Upper lobe of left lung (tissue), 6 donors: ENCODE results near the gene FILIP1L. TPM values are rescaled to one million over a fixed set of nuclear protein-coding genes. Genes with fewer than 3 reads are reported as not detected.

Source experiments
- ATAC-seq, 2 donors: fragments of 200-7000 bp; cut with Tn5 transposase; one replicate each; pipeline ENCODE4 v1.9.1; 2022; ENCODE audit warnings: mild to moderate bottlenecking in 2 of 2, moderate library complexity in 2 of 2; ENCODE audit not compliant: low FRiP score in 2 of 2
- DNase-seq, 2 donors: peaks; one replicate each; pipeline ENCODE4 v3.0.0-alpha.2; 2019 to 2020
- H3K27ac ChIP-seq, 4 donors: fragments of 200-600 bp; sonication (generic); one replicate each; pipeline ENCODE4 v1.5.1; 2016 to 2019
- H3K27me3 ChIP-seq, 4 donors: fragments of 200-600 bp; sonication (generic); one replicate each; pipeline ENCODE4 v1.5.1; 2017 to 2019
- H3K36me3 ChIP-seq, 4 donors: fragments of 200-600 bp; sonication (generic); one replicate each; pipeline ENCODE4 v1.5.1; 2016 to 2019
- H3K4me1 ChIP-seq, 4 donors: fragments of 200-600 bp; sonication (generic); one replicate each; pipeline ENCODE4 v1.5.1; 2018 to 2019
- H3K4me3 ChIP-seq, 4 donors: fragments of 200-600 bp; sonication (generic); one replicate each; pipeline ENCODE4 v1.5.1; 2017 to 2019; ENCODE audit warnings: mild to moderate bottlenecking in 2 of 4, moderate library complexity in 1 of 4
- H3K9me3 ChIP-seq, 4 donors: fragments of 200-600 bp; sonication (generic); one replicate each; pipeline ENCODE4 v1.5.1; 2018 to 2019
- EP300 ChIP-seq, 4 donors: sonication (generic); formaldehyde crosslinking; IDR thresholded peaks; one replicate each; pipeline ENCODE4 v1.5.1; 2017; ENCODE audit warnings: antibody characterized with exemption in 4 of 4, control low read depth in 2 of 4
- POLR2A ChIP-seq, 4 donors: fragments of 450-650 bp; IDR thresholded peaks; one replicate each; pipeline ENCODE4 v1.5.1; 2016 to 2017; ENCODE audit warnings: antibody characterized with exemption in 4 of 4, mild to moderate bottlenecking in 2 of 4
- POLR2AphosphoS5 ChIP-seq, 2 donors: sonication (generic); formaldehyde crosslinking; IDR thresholded peaks; one replicate each; pipeline ENCODE4 v1.5.1; 2017; ENCODE audit warnings: antibody characterized with exemption in 2 of 2
- WGBS, 2 donors: methylation state at CpG; one replicate each; pipeline ENCODE4 v1.1.5; 2017 to 2018; 5-methylcytosine and 5-hydroxymethylcytosine counted together
- total RNA-seq, 6 donors: library from RNA; depleted of rRNA in 4 of 6; stranded (reverse); fragments of >200 nt in 4 of 6; gene quantifications; one replicate each; pipeline versions ENCODE4 v1.1.0 to v1.2.1, GENCODE V29; 2016 to 2021
- TF ChIP-seq, protein P1 (sequence below), 6 experiments: fragments of 450-650 bp in 4 of 6; fragments of 200-600 bp in 2 of 6; sonication (generic) in 2 of 6; IDR thresholded peaks; one replicate each; pipeline ENCODE4 v1.5.1; 2016 to 2019; ENCODE audit warnings: antibody characterized with exemption in 6 of 6
- donor health status: DM: no; HTN: no; CAD: no; lungs with moderate emphysema.
- donor health status: DM: no; HTN: yes; CAD: no; lungs with severe emphysema.

The FILIP1L gene
- total RNA-seq, 6 donors from 2014 or later = 19.4 to 38.2 (median 25.9) TPM

DNA sequence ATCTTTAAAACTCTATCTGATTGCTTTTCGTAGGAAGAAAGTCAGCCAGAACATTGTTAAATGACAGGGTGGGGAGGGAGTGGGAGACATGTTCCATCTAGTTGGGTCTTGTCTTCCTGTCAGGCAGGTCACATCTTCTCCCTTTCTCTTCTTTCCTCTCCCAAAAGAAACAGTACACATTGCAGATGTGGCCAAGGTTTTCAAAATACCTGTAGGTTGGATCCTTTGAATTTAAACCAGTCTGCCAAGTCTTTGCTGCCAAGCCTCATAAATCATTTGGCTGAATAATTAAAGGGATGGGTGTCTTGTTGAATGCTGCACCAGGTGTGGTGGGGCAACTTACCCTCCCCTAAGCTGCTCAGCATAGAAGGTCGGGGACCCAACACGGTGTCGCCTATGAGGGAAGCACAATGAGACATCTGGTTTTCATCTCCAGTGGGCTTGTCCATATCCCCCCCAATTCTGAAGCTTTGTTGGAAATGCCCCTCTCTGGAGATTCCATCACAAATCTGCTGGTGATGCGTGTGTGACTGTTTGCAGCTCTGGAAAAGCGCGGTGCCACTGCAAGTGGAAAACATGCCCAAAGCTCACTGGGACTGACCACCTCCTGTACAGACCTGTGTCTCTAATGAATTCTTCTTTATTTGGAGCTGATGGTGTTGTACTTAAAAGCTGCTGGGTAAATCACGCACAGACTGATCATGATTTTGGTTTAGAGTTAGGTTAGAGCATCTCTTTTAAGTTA lies 112.6 kb downstream of the FILIP1L start:
- Histone ChIP-seq H3K9me3 (no peaks in the 10 kb centered on the region), H3K27me3 (no peaks in the 10 kb centered on the region), H3K36me3 (no peaks in the 10 kb centered on the region), H3K4me1 (peaks cover 1 to 20% (median 12%) of the 10 kb centered on the region in 4 donors), H3K4me3 (no peak overlapping the region), H3K27ac (no peak overlapping the region)
- WGBS, 2 donors = 93 to 99% methylated on average over 8 of the region's 8 CpGs
- ATAC-seq (no peak), DNase-seq (no peak)
- TF ChIP-seq POLR2AphosphoS5 (IDR thresholded peaks at IDR 0.05) (no peak), POLR2A (IDR thresholded peaks at IDR 0.05) (no peak), EP300 (IDR thresholded peaks at IDR 0.05) (no peak)
- TF ChIP-seq, protein P1, sequence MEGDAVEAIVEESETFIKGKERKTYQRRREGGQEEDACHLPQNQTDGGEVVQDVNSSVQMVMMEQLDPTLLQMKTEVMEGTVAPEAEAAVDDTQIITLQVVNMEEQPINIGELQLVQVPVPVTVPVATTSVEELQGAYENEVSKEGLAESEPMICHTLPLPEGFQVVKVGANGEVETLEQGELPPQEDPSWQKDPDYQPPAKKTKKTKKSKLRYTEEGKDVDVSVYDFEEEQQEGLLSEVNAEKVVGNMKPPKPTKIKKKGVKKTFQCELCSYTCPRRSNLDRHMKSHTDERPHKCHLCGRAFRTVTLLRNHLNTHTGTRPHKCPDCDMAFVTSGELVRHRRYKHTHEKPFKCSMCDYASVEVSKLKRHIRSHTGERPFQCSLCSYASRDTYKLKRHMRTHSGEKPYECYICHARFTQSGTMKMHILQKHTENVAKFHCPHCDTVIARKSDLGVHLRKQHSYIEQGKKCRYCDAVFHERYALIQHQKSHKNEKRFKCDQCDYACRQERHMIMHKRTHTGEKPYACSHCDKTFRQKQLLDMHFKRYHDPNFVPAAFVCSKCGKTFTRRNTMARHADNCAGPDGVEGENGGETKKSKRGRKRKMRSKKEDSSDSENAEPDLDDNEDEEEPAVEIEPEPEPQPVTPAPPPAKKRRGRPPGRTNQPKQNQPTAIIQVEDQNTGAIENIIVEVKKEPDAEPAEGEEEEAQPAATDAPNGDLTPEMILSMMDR (IDR thresholded peaks at IDR 0.05) = no peak

DNA sequence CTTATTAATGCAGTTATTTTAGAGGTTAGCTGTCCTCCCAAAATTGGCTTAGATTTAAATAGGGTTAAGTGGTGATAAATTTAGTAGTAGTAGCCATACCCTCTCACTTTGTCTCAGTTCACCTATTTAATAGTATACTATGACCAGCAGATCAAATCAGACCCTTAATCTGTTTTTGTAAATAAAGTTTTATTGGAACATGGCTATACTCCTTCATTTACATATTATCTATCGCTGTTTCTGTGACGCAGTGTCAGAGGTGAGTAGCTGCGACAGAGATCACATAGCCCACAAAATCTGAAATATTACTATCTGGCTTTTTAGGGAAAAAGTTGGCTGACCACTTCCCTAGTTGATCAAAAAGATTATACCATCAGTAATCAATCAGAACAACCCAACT lies 113.2 kb downstream of the FILIP1L start:
- H3K4me1 ChIP-seq = peaks cover 0 to 16% (median 8%) of the 10 kb centered on the region in 4 donors
- TF ChIP-seq POLR2A (IDR thresholded peaks at IDR 0.05) (no peak), POLR2AphosphoS5 (IDR thresholded peaks at IDR 0.05) (no peak), EP300 (IDR thresholded peaks at IDR 0.05) (no peak)
- TF ChIP-seq, protein P1 (IDR thresholded peaks at IDR 0.05) = no peak
- WGBS, 2 donors = 97 to 100% methylated on average over 3 of the region's 3 CpGs
- no peaks in the 10 kb centered on the region for H3K36me3 ChIP-seq
- DNase-seq = no peak
- ATAC-seq = no peak
- no peaks in the 10 kb centered on the region for H3K9me3 ChIP-seq
- no peak overlapping the region for H3K27ac ChIP-seq
- no peak overlapping the region for H3K4me3 ChIP-seq
- no peaks in the 10 kb centered on the region for H3K27me3 ChIP-seq

DNA sequence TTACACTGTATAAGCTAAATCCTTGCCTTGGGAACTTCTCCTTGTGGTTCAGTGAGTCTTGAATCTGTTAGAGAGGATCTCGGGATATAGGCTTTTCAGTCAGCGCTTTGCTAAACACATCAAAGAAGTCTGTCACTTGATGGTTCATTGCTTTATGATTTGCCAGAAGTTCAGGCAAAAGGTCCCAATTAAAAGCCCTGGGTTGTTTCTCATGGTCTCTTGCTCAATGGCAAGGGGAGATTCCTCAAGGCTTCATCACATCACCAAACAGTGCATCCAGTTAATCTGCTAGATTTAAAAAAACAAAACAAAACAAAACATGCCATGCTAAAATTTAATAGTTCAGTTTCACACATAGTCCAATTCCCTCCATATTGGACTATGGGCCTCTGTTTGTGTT lies 114.8 kb downstream of the FILIP1L start:
- Histone ChIP-seq H3K9me3 (no peaks in the 10 kb centered on the region), H3K27me3 (no peaks in the 10 kb centered on the region), H3K4me1 (peaks cover 0 to 8% (median 3%) of the 10 kb centered on the region in 4 donors), H3K36me3 (no peaks in the 10 kb centered on the region), H3K4me3 (no peak overlapping the region), H3K27ac (no peak overlapping the region)
- 86 to 98% methylated on average over 2 of the region's 2 CpGs for whole genome bisulfite sequencing, 2 donors
- ATAC-seq = no peak
- TF ChIP-seq, protein P1 (IDR thresholded peaks at IDR 0.05) = no peak
- TF ChIP-seq POLR2AphosphoS5 (IDR thresholded peaks at IDR 0.05) = no peak
- no peak for TF ChIP-seq POLR2A (IDR thresholded peaks at IDR 0.05)
- no peak for TF ChIP-seq EP300 (IDR thresholded peaks at IDR 0.05)
- DNase-seq = no peak

DNA sequence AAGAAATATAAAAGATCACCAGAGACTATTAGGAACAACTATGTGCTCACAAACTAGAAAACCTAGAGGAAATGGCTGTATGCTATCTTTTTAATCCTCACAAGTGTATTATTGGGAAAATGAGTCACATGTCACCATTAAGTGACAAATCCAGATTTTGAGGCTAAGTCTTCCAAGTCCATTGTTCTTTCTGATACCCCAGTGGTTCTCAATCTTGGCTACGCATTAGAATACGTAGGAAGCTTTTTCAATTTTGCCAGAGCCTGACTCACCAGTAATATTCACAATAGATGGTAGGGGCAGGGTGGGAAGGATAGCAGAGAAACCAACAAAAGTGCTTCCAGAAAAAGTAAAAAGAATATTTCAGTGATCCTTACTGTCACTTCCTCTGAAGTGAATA lies 117.0 kb downstream of the FILIP1L start:
- no peak overlapping the region for H3K27ac ChIP-seq
- no peak for DNase-seq
- no peak for ATAC-seq
- no peaks in the 10 kb centered on the region for H3K9me3 ChIP-seq
- WGBS, 2 donors = 92 to 93% methylated on average over 2 of the region's 2 CpGs
- no peaks in the 10 kb centered on the region for H3K4me1 ChIP-seq
- H3K36me3 ChIP-seq = no peaks in the 10 kb centered on the region
- no peaks in the 10 kb centered on the region for H3K27me3 ChIP-seq
- H3K4me3 ChIP-seq = no peak overlapping the region
- TF ChIP-seq, protein P1 (IDR thresholded peaks at IDR 0.05) = no peak
- TF ChIP-seq POLR2A (IDR thresholded peaks at IDR 0.05) = no peak
- no peak for TF ChIP-seq EP300 (IDR thresholded peaks at IDR 0.05)
- TF ChIP-seq POLR2AphosphoS5 (IDR thresholded peaks at IDR 0.05) = no peak

DNA sequence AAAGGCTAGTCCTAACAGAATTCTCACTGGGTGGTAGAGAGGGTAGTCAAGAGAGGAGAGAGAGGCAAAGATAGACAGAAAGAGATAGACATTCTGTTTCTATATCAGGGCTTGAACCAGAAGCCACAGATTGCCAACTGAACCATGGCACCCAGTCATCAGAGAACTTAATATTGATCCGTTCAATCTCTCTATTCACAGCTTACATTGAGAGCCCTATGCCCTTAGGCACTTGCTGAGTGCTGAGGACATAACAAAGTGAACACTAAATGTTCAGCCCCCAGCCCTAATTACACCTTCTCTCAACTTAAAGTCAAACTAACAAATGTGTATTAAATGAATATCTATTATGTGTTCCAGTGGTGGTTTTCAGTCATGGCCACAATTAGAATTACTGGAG lies 124.1 kb downstream of the FILIP1L start:
- H3K36me3 ChIP-seq = no peaks in the 10 kb centered on the region
- no peak for ATAC-seq

More for the DNA sequence above, 124.1 kb downstream of the FILIP1L start:
- no peaks in the 10 kb centered on the region for H3K9me3 ChIP-seq
- H3K4me1 ChIP-seq = no peaks in the 10 kb centered on the region
- WGBS, 2 donors = 88 to 100% methylated on average over 1 of the region's 1 CpG
- no peaks in the 10 kb centered on the region for H3K27me3 ChIP-seq
- no peak overlapping the region for H3K27ac ChIP-seq
- H3K4me3 ChIP-seq = no peak overlapping the region
- no peak for TF ChIP-seq POLR2AphosphoS5 (IDR thresholded peaks at IDR 0.05)
- TF ChIP-seq POLR2A (IDR thresholded peaks at IDR 0.05) = no peak
- TF ChIP-seq, protein P1 (IDR thresholded peaks at IDR 0.05) = no peak
- no peak for TF ChIP-seq EP300 (IDR thresholded peaks at IDR 0.05)
- no peak for DNase-seq
